HepG2 (cell line): Measurements from ENCODE around the gene CHAF1A. TPM values are rescaled to one million over a fixed set of nuclear protein-coding genes. Genes with fewer than 3 reads are reported as not detected.

ENCODE experiments used
- ATF3 ChIP-seq: sonication (generic); formaldehyde crosslinking; IDR thresholded peaks from 2 replicates; pipeline ENCODE4 v1.4.0; 2020; ENCODE audit warnings: missing genetic modification reagents
- CBX1 ChIP-seq: IDR thresholded peaks from one replicate; pipeline ENCODE4 v1.6.1; 2016; ENCODE audit warnings: antibody characterized with exemption, low read depth
- CBX5 ChIP-seq: sonication (generic); formaldehyde crosslinking; IDR thresholded peaks from 2 replicates; pipeline ENCODE4 v1.4.0; 2020; ENCODE audit warnings: missing genetic modification reagents, borderline replicate concordance
- CREM ChIP-seq, 2 experiments: sonication (generic) in 1 of 2; formaldehyde crosslinking in 1 of 2; IDR thresholded peaks; 2 replicates each; pipeline versions ENCODE4 v1.4.0 to v1.6.1; 2016 to 2020; ENCODE audit warnings: antibody characterized with exemption in 1 of 2, mild to moderate bottlenecking in 1 of 2, missing genetic modification reagents in 1 of 2
- ESRRA ChIP-seq: sonication (generic); formaldehyde crosslinking; IDR thresholded peaks from 2 replicates; pipeline ENCODE4 v1.5.1; 2020; ENCODE audit warnings: mild to moderate bottlenecking, low read depth, missing genetic modification reagents
- GFI1 ChIP-seq: sonication (generic); formaldehyde crosslinking; IDR thresholded peaks from 2 replicates; pipeline ENCODE4 v1.5.0; 2020; ENCODE audit warnings: missing genetic modification reagents, mild to moderate bottlenecking, borderline replicate concordance
- HDAC1 ChIP-seq: sonication (generic); formaldehyde crosslinking; IDR thresholded peaks from 2 replicates; pipeline ENCODE4 v1.5.1; 2020; ENCODE audit warnings: mild to moderate bottlenecking, missing genetic modification reagents
- IKZF4 ChIP-seq: sonication (generic); formaldehyde crosslinking; IDR thresholded peaks from 2 replicates; pipeline ENCODE4 v1.5.1; 2020; ENCODE audit warnings: borderline replicate concordance, mild to moderate bottlenecking, low read depth, missing genetic modification reagents; ENCODE audit errors: not compliant biosample characterization
- KDM2A ChIP-seq: sonication (generic); formaldehyde crosslinking; IDR thresholded peaks from 2 replicates; pipeline ENCODE4 v1.4.0; 2020; ENCODE audit warnings: low read depth, missing genetic modification reagents, borderline replicate concordance
- KDM3A ChIP-seq: IDR thresholded peaks from 2 replicates; pipeline ENCODE4 v1.6.1; 2018; ENCODE audit warnings: low read depth, missing compliant biosample characterization
- LCORL ChIP-seq, 2 experiments: fragments of 450-650 bp in 1 of 2; sonication (generic) in 1 of 2; formaldehyde crosslinking in 1 of 2; IDR thresholded peaks; 2 replicates each; pipeline versions ENCODE4 v1.5.0 to v1.6.1; 2017 to 2020; ENCODE audit warnings: antibody characterized with exemption in 1 of 2, missing genetic modification reagents in 1 of 2
- NFE2 ChIP-seq: sonication (generic); formaldehyde crosslinking; IDR thresholded peaks from 2 replicates; pipeline ENCODE4 v1.4.0; 2020; ENCODE audit warnings: missing genetic modification reagents
- NFIB ChIP-seq: sonication (generic); formaldehyde crosslinking; IDR thresholded peaks from 2 replicates; pipeline ENCODE4 v1.9.0; 2021; ENCODE audit warnings: missing genetic modification reagents, mild to moderate bottlenecking, borderline replicate concordance
- PITX1 ChIP-seq: sonication (generic); formaldehyde crosslinking; IDR thresholded peaks from 2 replicates; pipeline ENCODE4 v1.5.1; 2020; ENCODE audit warnings: mild to moderate bottlenecking, missing genetic modification reagents
- RBFOX2 ChIP-seq: fragments of 200-400 bp; formaldehyde crosslinking; IDR thresholded peaks from 2 replicates; pipeline ENCODE4 v1.6.1; 2017; ENCODE audit warnings: low read depth, mild to moderate bottlenecking, low read length
- RXRB ChIP-seq: IDR thresholded peaks from 2 replicates; pipeline ENCODE4 v1.6.1; 2016; ENCODE audit warnings: borderline replicate concordance, missing genetic modification reagents, missing compliant biosample characterization
- SIN3A ChIP-seq: IDR thresholded peaks from 2 replicates; pipeline ENCODE4 v1.6.1; 2011; ENCODE audit warnings: low read depth, mild to moderate bottlenecking, control low read depth, low read length, borderline replicate concordance
- SMARCC2 ChIP-seq: fragments of 450-650 bp; IDR thresholded peaks from 2 replicates; pipeline ENCODE4 v1.6.1; 2017; ENCODE audit warnings: antibody characterized with exemption, mild to moderate bottlenecking
- SPEN ChIP-seq: sonication (generic); formaldehyde crosslinking; IDR thresholded peaks from 2 replicates; pipeline ENCODE4 v1.5.1; 2020; ENCODE audit warnings: low read depth, mild to moderate bottlenecking, missing genetic modification reagents
- TAF1 ChIP-seq: sonication (generic); formaldehyde crosslinking; IDR thresholded peaks from 2 replicates; pipeline ENCODE4 v1.4.0; 2020; ENCODE audit warnings: missing genetic modification reagents
- TERF1 ChIP-seq: sonication (generic); formaldehyde crosslinking; IDR thresholded peaks from 2 replicates; pipeline ENCODE4 v1.8.0; 2022; ENCODE audit warnings: mild to moderate bottlenecking, missing genetic modification reagents, moderate library complexity
- ZBTB46 ChIP-seq: sonication (generic); formaldehyde crosslinking; IDR thresholded peaks from 2 replicates; pipeline ENCODE4 v1.4.0; 2020; ENCODE audit warnings: mild to moderate bottlenecking, missing genetic modification reagents, borderline replicate concordance
- ZNF276 ChIP-seq: sonication (generic); formaldehyde crosslinking; IDR thresholded peaks from 2 replicates; pipeline ENCODE4 v1.4.0; 2020; ENCODE audit warnings: mild to moderate bottlenecking, low read depth, missing genetic modification reagents
- ZNF761 ChIP-seq: sonication (generic); formaldehyde crosslinking; conservative IDR thresholded peaks from 2 replicates; pipeline ENCODE4 v1.4.0; 2020; ENCODE audit warnings: mild to moderate bottlenecking, missing genetic modification reagents
- ZNF792 ChIP-seq: IDR thresholded peaks from 2 replicates; pipeline ENCODE4 v1.6.1; 2016
- polyA plus RNA-seq, 8 experiments: library from polyadenylated mRNA; depleted of rRNA in 3 of 8; stranded (reverse) in 7 of 8; unstranded in 1 of 8; fragments of >200 nt; fragmentation: Illumina TruSeq in 4 of 8; extraction: Trizol in 4 of 8; gene quantifications; 2 replicates each; pipeline versions ENCODE4 v1.2.1 to v1.2.3, GENCODE V29; 2011 to 2016; ENCODE audit warnings: low read depth in 4 of 8, missing spikeins in 1 of 8, mixed read lengths in 1 of 8; ENCODE audit not compliant: insufficient read depth in 1 of 8
- total RNA-seq, 5 experiments: library from RNA; depleted of rRNA; stranded (reverse); fragments of >200 nt; fragmentation: Illumina TruSeq; extraction: Trizol; gene quantifications; 2 replicates each; pipeline ENCODE4 v1.2.3, GENCODE V29; 2016; ENCODE audit warnings: low read depth in 1 of 5

Gene CHAF1A
- total and polyA plus RNA-seq, 2 of the 13 experiments (the other 11 are each of a cell fraction or from before 2014, with no cell fraction given) = 11.0 to 34.8 TPM

- TF ChIP-seq PITX1 (no peak), ATF3 (no peak), KDM2A (CRISPR knock-in tag) (peak; percentile 34; the same call in 1 of the 2 replicates), ZBTB46 (CRISPR knock-in tag) (no peak), SMARCC2 (no peak), SPEN (CRISPR knock-in tag) (0 out of 2 replicates have a peak, but pooled peaks have one; percentile 4), RXRB (no peak), HDAC1 (peak; percentile 37; the same call in 1 of the 2 replicates), RBFOX2 (no peak), ZNF792 (CRISPR knock-in tag) (no peak), LCORL (IDR thresholded peaks at IDR 0.05) (no peak), LCORL (CRISPR knock-in tag; IDR thresholded peaks at IDR 0.05) (no peak), KDM3A (CRISPR knock-in tag) (no peak), IKZF4 (CRISPR knock-in tag) (no peak), GFI1 (CRISPR knock-in tag) (0 out of 2 replicates have a peak, but pooled peaks have one; percentile 6), CREM (IDR thresholded peaks at IDR 0.05) (no peak), CREM (CRISPR knock-in tag; IDR thresholded peaks at IDR 0.05) (no peak), NFE2 (CRISPR knock-in tag) (no peak), ZNF276 (CRISPR knock-in tag) (no peak), SIN3A (peak; percentile 28; the same call in 1 of the 2 replicates), NFIB (CRISPR knock-in tag) (no peak), CBX1 (no peak), CBX5 (CRISPR knock-in tag) (0 out of 2 replicates have a peak, but pooled peaks have one; percentile 37), TERF1 (no peak), ESRRA (CRISPR knock-in tag) (no peak), ZNF761 (CRISPR knock-in tag) (no peak), TAF1 (CRISPR knock-in tag) (peak; percentile 15; the same call in 1 of the 2 replicates)
These were observed 2.7 kb upstream of the CHAF1A start (continued) for GRCh38 chr19:4399812-4400134.
